Neural progenitor cell (in vitro differentiated cells): ENCODE data around the gene TAB2.

ENCODE experiments used
- CTCF ChIP-seq: fragments of 200-600 bp; sonication (generic); IDR thresholded peaks from 2 replicates; pipeline ENCODE4 v1.5.1; 2017; ENCODE audit warnings: antibody characterized with exemption, mild to moderate bottlenecking
- EZH2 ChIP-seq: fragments of 200-600 bp; sonication (generic); IDR thresholded peaks from 2 replicates; pipeline ENCODE4 v1.6.1; 2017; ENCODE audit warnings: antibody characterized with exemption, mild to moderate bottlenecking, moderate library complexity

DNA sequence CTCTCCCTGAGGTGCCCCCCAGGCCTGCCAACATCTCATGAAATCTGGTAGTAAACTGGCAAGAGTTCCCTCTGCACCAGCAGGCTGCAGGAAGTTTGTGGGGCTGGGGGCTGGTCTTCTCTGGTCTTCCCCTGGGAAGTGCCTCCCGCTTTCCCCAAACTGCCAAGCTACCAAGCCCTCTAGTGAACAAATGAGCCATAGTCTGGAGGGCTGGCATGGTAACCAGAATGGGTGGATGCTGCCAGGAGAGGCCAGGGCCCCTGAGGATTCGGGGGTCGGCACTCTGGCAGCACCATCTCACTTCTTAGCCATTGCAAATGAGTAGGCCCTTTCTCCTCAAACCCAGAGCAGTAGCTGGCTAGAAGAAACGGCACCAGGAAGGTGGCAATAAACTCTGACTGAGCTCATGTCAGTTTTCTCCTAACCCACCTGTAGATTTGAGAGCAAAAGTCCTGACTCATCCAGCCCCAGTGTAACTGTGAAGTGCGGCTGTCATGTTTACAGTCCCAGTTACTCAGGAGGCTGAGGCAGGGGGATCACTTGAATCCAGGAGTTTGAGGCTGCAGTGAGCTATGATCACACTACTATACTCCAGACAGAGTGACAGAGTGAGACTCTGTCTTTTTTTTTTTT lies 131.4 kb downstream of the TAB2 start:
- TF ChIP-seq CTCF (no peak), EZH2 (no peak)
